ENCODE data around the gene OSBPL1A. TPM values are rescaled to one million over a fixed set of nuclear protein-coding genes. Genes with fewer than 3 reads are reported as not detected.

Gene OSBPL1A
- total and polyA plus RNA-seq, 10 of the 15 experiments (the other 5 are each of a cell fraction or from before 2014, with no cell fraction given): 0.02 to 0.83 (median 0.11) TPM; not detected in 6

DNA sequence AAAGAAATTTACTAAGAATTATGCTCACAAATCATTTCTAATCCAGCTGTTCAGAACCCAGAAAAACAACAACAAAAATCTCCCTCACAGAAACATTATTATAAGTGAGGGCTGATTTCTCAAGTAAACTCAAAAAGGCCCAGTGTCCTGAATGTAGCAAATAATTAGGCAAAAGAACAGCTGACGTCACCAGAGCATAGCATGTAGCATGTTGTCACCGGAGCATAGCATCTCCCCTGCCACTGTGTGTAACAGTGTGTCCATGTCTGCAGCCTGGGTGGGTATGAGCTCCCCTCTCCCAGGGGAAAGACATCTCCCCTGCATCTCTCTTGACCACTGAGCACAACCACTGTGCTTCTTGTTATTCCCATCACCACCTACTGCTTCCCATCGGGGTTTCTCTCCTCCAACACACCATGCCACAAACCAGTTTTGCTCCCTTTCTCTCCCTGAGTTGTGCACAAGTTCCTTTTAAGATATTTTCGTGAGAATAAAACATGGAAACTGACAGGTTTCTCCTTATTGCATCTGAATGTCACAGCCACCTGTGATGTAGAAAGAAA lies 132.0 kb downstream of the OSBPL1A start:
- no peak overlapping the region for H3K4me3 ChIP-seq
- no peak overlapping the region for H2AFZ ChIP-seq (ENCODE audit: control insufficient read depth, low read depth, low read length)
- no peak overlapping the region for H3K27ac ChIP-seq (ENCODE audit: control insufficient read depth, insufficient read depth)
- ChIA-PET SMC1A (ENCODE audit: uncharacterized antibody, unreplicated experiment) (no interaction called here), CTCF (interaction anchor here (0.6 kb wide), 1 partner anchor 46 kb away, joined by 3 read pairs; no protein-coding TSS in a partner anchor), RAD21 (ENCODE audit: unreplicated experiment) (no interaction called here), POLR2A (no interaction called here)
- peaks cover 2 to 5% of the 10 kb centered on the region in 2 experiments; a peak in 3 of 4 replicates for H3K27me3 ChIP-seq (replicated peaks in 1 of 2; ENCODE audit: control insufficient read depth in 2 of 2, insufficient read depth in 2 of 2, low read length in 1 of 2)
- no TSS peak for BruUV-seq (replicated peaks)
- no peaks in the 10 kb centered on the region for H3K9me3 ChIP-seq (replicated peaks; ENCODE audit: control insufficient read depth, insufficient read depth, low read length)
- H4K20me1 ChIP-seq (ENCODE audit: control insufficient read depth, insufficient read depth): no peaks in the 10 kb centered on the region
- TF ChIP-seq, protein P1, sequence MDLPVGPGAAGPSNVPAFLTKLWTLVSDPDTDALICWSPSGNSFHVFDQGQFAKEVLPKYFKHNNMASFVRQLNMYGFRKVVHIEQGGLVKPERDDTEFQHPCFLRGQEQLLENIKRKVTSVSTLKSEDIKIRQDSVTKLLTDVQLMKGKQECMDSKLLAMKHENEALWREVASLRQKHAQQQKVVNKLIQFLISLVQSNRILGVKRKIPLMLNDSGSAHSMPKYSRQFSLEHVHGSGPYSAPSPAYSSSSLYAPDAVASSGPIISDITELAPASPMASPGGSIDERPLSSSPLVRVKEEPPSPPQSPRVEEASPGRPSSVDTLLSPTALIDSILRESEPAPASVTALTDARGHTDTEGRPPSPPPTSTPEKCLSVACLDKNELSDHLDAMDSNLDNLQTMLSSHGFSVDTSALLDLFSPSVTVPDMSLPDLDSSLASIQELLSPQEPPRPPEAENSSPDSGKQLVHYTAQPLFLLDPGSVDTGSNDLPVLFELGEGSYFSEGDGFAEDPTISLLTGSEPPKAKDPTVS (IDR thresholded peaks at IDR 0.05; ENCODE audit: low read depth, low read length): no peak
- no peak for TF ChIP-seq ETV6 (conservative IDR thresholded peaks at IDR 0.05 in 1 of 2, IDR thresholded peaks at IDR 0.05 in 1 of 2; ENCODE audit: borderline replicate concordance in 1 of 2, low read depth in 1 of 2)
- TF ChIP-seq NFXL1 (IDR thresholded peaks at IDR 0.05; ENCODE audit: borderline replicate concordance): no peak
- TF ChIP-seq PKNOX1 (IDR thresholded peaks at IDR 0.05): no peak
- no peaks in the 10 kb centered on the region for H3K79me2 ChIP-seq (ENCODE audit: control insufficient read depth, insufficient read depth, low read length)
- no peak for FAIRE-seq
- in situ Hi-C loops (cut with MboI) (no loop called here), intact Hi-C loops (cut with micrococcal nuclease; ENCODE audit: unreplicated experiment) (no loop called here)
- no peak overlapping the region for H3K9ac ChIP-seq (ENCODE audit: control insufficient read depth, insufficient read depth, low read length)
- no peaks in the 10 kb centered on the region for H3K4me1 ChIP-seq (ENCODE audit: control insufficient read depth, insufficient read depth, low read length)
- WGBS (ENCODE audit: insufficient coverage, insufficient replicate concordance, low lambda C conversion rate, missing lambda C conversion rate): 4% methylated on average over 4 of the region's 4 CpGs
- no peak for DNase-seq (ENCODE audit: low read depth, low spot score)
- no peak for ATAC-seq
- no peak overlapping the region for H3K4me2 ChIP-seq (ENCODE audit: control insufficient read depth, insufficient read depth)
- H3K36me3 ChIP-seq (ENCODE audit: control insufficient read depth in 2 of 2, insufficient read depth in 2 of 2, low read length in 1 of 2): no peaks in the 10 kb centered on the region
